Stimulated activated CD8-positive, alpha-beta memory T cell treated with anti-CD3 and anti-CD28 coated beads, Interleukin-15, amount 100 ng/mL, for 24 hours (primary cell): ENCODE results near the gene FBXW7.

Experiments used
- DNase-seq: peaks from one replicate; pipeline ENCODE4 v3.0.0-alpha.2; 2020; ENCODE audit warnings: low read depth

Gene FBXW7

GRCh38 chr4:152510349-152511147, 25.3 kb downstream of the FBXW7 start:
- no peak for DNase-seq

DNA sequence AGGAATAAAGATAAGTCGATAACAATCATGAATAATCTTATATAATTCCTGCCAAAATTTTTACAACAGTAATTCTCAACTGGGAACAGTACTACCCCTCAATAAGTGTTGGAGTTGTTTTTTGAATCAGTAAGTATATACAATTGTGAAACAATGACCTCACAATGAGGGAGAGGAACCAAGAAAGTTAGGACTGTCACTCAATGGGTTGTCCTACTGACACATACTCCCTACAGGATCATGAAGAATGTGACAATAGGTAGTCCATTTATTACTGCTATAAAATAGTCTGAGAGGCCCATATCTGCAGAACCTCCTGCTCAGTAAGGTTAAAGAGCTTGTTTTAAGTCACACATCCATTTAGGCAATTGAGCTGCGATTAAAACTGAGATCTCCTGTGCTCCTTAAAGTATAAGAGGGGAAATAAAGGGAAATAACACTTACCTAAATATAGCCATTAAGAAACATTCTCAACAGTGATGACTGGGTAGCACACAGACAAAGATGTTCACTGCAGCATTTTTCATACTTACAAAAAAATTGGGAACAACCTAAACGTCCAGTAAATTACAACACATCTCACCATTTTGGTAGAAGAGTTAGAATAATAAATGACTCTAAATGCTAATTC, 26.2 kb downstream of the FBXW7 start:
- no peak for DNase-seq

- DNase-seq = no peak
Measured at GRCh38 chr4:152508818-152509217, 27.1 kb downstream of the FBXW7 start.

- DNase-seq = no peak
Measured at GRCh38 chr4:152508386-152508785, 27.5 kb downstream of the FBXW7 start.

DNA sequence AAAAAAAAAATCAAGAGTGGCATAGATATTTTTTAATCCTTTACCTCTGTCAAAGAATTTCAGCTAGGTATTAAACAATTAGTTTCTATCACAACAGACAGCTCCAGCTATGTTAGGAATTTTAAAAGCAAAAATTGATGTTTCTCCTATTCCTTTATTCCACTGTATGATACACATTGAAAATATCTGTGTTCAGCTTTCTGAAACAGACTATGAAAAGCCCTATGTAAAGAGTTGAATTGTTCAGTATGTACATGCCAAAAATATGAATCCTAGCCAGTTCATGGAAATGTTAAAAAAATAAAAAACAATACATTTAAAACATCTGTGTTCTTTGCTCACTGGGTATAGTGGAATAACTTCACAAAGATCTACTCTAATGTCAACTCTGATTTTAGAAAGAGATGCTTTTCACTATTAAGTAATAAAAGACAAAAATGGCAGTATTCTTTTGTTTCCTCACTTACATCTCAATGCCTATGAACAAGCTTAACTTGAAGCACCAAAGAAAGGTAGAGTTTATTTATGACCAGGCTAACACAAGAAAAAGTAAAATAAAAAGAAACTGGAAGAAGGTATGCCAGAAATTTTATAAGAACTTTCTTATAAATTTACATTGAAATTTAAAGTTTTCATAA, 32.1 kb downstream of the FBXW7 start:
- DNase-seq = no peak

GRCh38 chr4:152501846-152502536, 33.9 kb downstream of the FBXW7 start:
- DNase-seq = no peak

- no peak for DNase-seq
Measured at GRCh38 chr4:152500800-152501434, 35.0 kb downstream of the FBXW7 start.

DNA sequence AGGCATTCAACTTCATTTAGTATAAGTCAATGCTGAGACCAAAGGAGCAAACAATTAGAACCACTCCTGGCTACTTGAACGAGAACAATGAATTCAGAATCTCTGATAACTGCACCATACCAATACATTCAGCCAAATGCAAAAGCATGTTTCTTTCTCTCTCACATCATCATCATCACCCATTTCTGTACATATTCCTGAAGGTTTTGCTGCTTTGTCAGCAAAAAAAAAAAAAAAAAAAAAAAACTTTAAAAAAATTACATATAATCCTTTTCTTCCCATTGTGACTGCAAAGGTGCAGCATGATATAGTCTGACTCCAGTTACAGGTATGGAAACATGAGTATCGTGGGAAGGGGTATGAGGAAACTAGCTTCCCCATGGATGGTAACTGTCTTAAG, 35.6 kb downstream of the FBXW7 start:
- DNase-seq = no peak

GRCh38 chr4:152499344-152499743, 36.5 kb downstream of the FBXW7 start:
- DNase-seq = no peak

DNA sequence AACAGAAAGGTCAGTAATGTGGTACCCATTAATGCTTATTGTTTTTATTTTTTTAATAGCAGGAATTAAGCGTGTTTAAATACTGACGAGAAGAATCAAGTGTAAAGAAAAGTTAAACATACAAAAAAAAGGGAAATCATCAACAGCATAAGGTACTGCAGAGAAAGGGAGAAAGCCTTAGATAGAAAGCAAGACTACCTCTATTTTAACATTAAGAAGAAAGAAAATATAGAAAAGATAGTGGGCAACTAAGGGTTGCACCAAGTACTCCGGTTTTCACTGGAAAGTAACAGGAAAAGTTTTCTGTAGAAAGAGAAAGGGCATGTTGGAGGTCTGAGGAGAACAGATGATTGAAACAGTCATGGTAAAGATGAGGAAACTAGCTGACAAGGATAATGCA, 41.9 kb downstream of the FBXW7 start:
- no peak for DNase-seq

GRCh38 chr4:152488246-152488645, 47.6 kb downstream of the FBXW7 start:
- no peak for DNase-seq

GRCh38 chr4:152486429-152487389, 49.2 kb downstream of the FBXW7 start:
- DNase-seq = no peak

- DNase-seq = no peak
Measured at GRCh38 chr4:152485726-152486276, 50.1 kb downstream of the FBXW7 start.

DNA sequence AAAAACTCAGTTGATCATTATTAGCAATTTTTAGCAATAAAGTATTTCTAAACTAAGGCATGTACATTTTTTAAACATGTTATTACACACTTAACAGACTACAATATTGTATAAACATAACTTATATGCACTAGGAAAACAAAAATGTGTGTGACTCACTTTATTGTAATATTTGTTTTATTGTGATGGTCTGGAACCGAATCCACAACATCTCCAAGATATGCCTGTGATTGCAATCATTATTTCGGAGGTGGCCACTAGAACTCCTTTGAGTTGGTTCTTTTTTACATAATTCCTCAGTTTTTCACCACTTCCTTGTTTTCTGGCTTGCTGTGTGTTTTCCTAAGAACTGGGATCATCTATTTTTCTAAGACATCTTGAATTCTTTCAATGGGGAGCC, 53.7 kb downstream of the FBXW7 start:
- no peak for DNase-seq

DNA sequence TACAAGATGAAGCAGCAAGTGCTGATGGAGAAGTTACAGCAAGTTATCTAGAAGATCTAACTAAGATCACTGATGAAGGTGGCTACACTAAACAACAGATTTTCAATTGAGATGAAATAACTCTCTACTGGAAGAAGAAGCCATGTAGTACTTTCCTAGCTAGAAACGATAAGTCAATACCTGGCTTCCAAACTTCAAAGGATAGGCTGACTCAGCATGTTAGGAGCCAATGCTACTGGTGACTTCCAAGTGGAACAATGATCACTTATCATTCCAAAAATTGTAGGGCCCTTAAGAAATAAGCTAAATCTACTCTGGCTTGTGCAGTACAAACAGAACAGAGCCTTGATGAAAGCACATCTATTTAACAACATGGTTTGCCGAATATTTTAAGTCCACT, 55.0 kb downstream of the FBXW7 start:
- no peak for DNase-seq

GRCh38 chr4:152480326-152480725, 55.6 kb downstream of the FBXW7 start:
- no peak for DNase-seq

- no peak for DNase-seq
Measured at GRCh38 chr4:152479428-152480026, 56.4 kb downstream of the FBXW7 start.

GRCh38 chr4:152478461-152479237, 57.2 kb downstream of the FBXW7 start:
- no peak for DNase-seq

GRCh38 chr4:152476796-152477195, 59.1 kb downstream of the FBXW7 start:
- no peak for DNase-seq
